Ishikawa (cell line): ENCODE measurements around the gene EPS8.

Source experiments
- EP300 ChIP-seq: IDR thresholded peaks from 2 replicates; pipeline ENCODE4 v1.6.1; 2012; ENCODE audit warnings: borderline replicate concordance
- FOXM1 ChIP-seq: IDR thresholded peaks from 2 replicates; pipeline ENCODE4 v1.6.1; 2012; ENCODE audit warnings: low read depth, borderline replicate concordance
- MAX ChIP-seq: IDR thresholded peaks from 2 replicates; pipeline ENCODE4 v1.6.1; 2012
- RAD21 ChIP-seq: IDR thresholded peaks from 2 replicates; pipeline ENCODE4 v1.6.1; 2012; ENCODE audit warnings: low read depth
- TAF1 ChIP-seq: IDR thresholded peaks from 2 replicates; pipeline ENCODE4 v1.6.1; 2012; ENCODE audit warnings: low read depth, mild to moderate bottlenecking

DNA sequence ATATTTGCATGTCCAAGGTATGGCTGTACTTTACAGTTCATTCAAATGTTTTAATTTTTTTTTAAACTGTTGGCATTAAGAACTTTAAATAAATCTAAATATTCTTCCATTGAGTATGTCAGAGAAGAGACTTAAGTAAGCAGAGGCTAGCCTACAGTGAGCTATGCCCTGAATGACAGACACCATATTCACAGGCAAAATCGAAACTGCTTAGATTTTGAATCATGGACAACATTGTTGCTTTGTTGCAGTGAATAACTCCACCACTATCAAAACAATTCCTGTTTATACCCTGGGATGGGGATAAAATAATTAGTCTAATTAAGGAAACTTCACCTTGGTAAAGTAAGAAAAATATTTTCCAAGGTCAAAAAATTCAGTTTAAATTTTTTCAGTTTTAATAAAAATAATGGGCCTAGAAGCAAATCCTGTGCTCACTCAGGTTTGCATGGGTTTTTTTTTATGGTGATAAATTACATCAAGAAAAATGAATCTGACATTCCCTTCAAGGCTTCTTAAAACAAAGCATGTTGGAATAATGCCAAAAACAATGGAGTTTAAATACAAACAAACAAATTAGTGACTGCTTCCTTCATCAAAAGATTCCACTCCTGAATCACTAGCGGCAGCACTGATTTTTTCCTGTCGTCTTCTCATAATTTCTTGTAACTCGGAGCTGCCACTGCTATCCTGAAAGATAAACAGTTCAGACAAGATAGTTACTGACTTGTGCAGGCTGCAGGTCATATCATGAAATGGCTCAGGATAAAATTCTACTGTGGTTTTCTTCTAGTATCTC is 168.2 kb downstream of the EPS8 start:
- TF ChIP-seq MAX (no peak), EP300 (no peak), RAD21 (no peak), FOXM1 (no peak), TAF1 (no peak)
